Ishikawa (cell line): ENCODE results near the gene EPHB1.

Source experiments
- EP300 ChIP-seq: IDR thresholded peaks from 2 replicates; pipeline ENCODE4 v1.6.1; 2012; ENCODE audit warnings: borderline replicate concordance
- TF ChIP-seq, protein P1 (sequence below): IDR thresholded peaks from 2 replicates; pipeline ENCODE4 v1.6.1; 2012; ENCODE audit warnings: low read depth, mild to moderate bottlenecking

DNA sequence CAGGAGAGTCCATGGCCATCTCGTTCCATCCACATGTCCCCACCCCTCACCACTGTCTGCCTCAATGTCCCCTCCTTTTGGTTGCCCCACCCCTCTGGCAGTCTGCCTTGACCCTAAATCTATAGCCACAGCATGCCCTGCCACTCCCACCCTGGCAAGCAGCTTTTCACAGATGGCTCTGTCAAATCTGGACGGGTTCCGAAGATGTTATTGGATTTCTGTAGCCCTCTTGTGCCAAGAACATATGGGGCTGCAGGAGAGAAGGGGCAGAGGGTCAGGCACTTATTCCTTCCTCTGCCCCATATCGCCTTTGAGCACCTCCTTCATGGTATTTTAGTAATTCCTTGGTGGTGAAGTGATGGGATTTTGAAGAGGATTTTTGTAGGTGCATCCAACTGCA lies 57.1 kb downstream of the EPHB1 start:
- no peak for TF ChIP-seq EP300
- TF ChIP-seq, protein P1, sequence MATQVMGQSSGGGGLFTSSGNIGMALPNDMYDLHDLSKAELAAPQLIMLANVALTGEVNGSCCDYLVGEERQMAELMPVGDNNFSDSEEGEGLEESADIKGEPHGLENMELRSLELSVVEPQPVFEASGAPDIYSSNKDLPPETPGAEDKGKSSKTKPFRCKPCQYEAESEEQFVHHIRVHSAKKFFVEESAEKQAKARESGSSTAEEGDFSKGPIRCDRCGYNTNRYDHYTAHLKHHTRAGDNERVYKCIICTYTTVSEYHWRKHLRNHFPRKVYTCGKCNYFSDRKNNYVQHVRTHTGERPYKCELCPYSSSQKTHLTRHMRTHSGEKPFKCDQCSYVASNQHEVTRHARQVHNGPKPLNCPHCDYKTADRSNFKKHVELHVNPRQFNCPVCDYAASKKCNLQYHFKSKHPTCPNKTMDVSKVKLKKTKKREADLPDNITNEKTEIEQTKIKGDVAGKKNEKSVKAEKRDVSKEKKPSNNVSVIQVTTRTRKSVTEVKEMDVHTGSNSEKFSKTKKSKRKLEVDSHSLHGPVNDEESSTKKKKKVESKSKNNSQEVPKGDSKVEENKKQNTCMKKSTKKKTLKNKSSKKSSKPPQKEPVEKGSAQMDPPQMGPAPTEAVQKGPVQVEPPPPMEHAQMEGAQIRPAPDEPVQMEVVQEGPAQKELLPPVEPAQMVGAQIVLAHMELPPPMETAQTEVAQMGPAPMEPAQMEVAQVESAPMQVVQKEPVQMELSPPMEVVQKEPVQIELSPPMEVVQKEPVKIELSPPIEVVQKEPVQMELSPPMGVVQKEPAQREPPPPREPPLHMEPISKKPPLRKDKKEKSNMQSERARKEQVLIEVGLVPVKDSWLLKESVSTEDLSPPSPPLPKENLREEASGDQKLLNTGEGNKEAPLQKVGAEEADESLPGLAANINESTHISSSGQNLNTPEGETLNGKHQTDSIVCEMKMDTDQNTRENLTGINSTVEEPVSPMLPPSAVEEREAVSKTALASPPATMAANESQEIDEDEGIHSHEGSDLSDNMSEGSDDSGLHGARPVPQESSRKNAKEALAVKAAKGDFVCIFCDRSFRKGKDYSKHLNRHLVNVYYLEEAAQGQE: no peak
